ENCODE data around the gene PACS1.
"Not testable (repeated sequence)": the region's sequence is repeated elsewhere in the genome, so short reads cannot be mapped to it uniquely, and the experiment has no call there.

The PACS1 gene

GRCh38 chr11:66076561-66076960 is 6.5 kb downstream of the PACS1 start:
- no peak for DNase-seq (ENCODE audit: low spot score)

DNA sequence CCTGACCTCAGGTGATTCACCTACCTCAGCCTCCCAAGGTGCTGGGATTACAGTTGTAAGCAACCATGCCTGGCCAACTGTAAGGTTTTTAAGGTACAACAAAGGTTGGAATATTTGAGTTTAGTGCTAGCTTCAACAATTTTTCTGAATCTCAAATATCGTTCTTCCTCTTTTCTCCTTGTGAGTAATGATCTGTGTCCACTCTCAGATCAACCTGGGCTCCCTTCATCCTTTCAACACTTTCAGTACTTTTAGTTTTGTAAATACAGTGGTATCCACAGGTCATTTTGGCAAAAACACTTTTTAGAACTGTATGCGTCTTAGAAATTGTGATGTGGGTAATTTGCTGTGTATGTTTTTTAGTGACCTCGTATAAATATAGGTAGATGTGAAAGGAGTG is 7.9 kb downstream of the PACS1 start:
- DNase-seq (ENCODE audit: low spot score), result no peak

GRCh38 chr11:66078949-66079348 is 8.9 kb downstream of the PACS1 start:
- DNase-seq (ENCODE audit: low spot score), result not testable (repeated sequence)

- DNase-seq (ENCODE audit: low spot score), result no peak
Observed at GRCh38 chr11:66080055-66080817, 10.2 kb downstream of the PACS1 start.

DNA sequence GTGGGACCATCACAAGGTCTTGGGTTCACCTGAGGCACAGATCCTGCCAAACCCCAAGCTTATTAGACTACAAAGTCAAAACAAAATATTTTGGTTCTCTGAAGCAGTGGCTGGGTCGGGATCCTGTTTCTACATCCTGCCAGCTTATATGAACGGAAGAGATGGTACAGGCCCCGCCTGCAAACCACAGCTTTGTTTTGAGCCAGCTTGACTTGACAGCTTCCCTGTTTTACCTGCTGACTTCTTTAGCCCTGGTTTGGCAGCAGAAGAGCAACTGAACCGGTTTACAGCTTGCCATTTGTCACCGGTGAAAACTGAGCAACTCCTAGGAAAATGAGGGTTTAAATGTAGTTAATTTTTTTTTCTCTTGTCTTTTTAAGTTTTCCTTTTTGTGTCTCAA is 11.4 kb downstream of the PACS1 start:
- no peak for DNase-seq (ENCODE audit: low spot score)

DNA sequence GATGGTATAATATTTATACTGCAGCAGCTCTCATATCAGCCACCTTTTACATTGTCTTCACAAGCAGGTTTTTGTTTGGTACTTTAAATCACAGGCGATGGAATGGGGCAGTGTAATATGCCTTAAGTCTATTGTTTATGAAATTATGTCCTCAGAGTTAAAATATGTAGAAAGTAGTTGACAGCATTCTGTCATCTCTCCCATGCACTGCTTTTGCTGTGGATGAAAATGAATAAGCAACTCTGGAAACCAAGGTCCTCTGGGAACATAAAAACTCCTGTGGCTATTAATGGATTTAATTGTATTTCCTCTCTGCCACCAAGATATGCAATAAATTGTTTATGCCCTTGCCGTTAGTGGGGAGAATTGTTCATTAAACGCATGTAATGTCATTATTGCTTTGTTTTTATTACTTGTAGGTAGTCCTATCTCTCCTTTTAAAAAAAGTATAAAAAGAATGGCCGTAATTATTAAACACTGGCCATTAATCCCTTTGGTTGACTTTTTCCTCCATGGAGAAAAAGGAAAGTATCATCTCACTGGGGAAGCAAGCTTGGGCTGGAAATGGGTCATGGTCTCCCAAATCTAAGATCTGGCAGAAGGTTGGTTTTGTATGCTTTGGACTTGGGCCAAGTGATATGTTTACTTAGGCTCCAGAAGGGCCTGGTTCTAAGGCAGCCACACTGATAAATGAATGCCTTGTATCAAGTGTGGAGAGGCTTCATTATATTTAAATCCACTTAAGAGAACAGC is 13.1 kb downstream of the PACS1 start:
- no peak for DNase-seq (ENCODE audit: low spot score)

GRCh38 chr11:66083767-66084166 is 13.7 kb downstream of the PACS1 start:
- DNase-seq (ENCODE audit: low spot score), result no peak

- no peak for DNase-seq (ENCODE audit: low spot score)
Observed at GRCh38 chr11:66084821-66085475, 14.9 kb downstream of the PACS1 start.

- no peak for DNase-seq (ENCODE audit: low spot score)
Observed at GRCh38 chr11:66087148-66087908, 17.3 kb downstream of the PACS1 start.

GRCh38 chr11:66089067-66089466 is 19.0 kb downstream of the PACS1 start:
- no peak for DNase-seq (ENCODE audit: low spot score)

- no peak for DNase-seq (ENCODE audit: low spot score)
Observed at GRCh38 chr11:66090288-66090687, 20.2 kb downstream of the PACS1 start.

DNA sequence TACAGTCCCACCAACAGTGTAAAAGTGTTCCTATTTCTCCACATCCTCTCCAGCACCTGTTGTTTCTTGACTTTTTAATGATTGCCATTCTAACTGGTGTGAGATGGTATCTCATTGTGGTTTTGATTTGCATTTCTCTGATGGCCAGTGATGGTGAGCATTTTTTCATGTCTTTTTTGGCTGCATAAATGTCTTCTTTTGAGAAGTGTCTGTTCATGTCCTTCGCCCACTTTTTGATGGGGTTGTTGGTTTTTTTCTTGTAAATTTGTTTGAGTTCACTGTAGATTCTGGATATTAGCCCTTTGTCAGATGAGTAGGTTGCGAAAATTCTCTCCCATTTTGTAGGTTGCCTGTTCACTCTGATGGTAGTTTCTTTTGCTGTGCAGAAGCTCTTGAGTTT is 22.1 kb downstream of the PACS1 start:
- not testable (repeated sequence) for DNase-seq (ENCODE audit: low spot score)

GRCh38 chr11:66099746-66100145 is 29.7 kb downstream of the PACS1 start:
- not testable (repeated sequence) for DNase-seq (ENCODE audit: low spot score)

DNA sequence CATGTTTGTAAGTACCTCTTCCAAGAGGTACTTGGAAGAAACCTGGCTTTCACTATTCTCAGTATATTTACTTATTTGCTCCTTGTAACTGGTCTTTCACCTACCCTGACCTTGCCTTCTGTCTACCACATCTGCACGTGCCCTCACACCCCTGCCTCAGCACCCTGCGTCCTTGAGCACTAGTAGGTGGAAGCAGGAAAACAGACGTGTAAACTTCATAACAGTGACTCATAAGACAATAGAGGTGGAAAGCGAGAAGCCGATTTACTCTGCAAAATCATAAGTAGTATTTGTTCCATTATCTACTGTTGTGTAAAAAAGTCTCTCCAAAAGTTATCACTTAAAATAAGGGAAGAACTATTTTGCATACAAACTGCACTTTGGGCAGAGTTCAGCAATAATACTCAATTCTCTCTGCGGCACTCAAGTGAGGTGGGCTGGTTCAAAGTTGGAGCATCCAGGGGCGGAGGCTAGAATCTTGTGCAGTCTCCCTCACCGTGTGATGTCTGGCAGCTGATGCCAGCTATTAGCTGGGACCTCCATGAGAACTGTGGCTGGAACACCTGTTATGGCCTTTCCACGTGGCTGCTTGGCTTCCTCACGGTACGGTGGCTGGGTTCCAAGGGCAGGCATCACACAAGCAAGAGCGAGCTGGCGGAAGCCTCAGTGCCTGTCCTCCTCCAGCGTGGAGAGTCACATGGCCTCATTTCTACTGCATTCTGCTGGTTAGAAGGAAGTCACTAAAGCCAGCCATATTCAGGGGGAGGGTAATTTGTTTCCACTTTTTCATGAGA is 30.4 kb downstream of the PACS1 start:
- peak; percentile 70 for DNase-seq (ENCODE audit: low spot score)

GRCh38 chr11:66101066-66101464 is 31.0 kb downstream of the PACS1 start:
- no peak for DNase-seq (ENCODE audit: low spot score)

GRCh38 chr11:66104057-66104638 is 34.1 kb downstream of the PACS1 start:
- no peak for DNase-seq (ENCODE audit: low spot score)

DNA sequence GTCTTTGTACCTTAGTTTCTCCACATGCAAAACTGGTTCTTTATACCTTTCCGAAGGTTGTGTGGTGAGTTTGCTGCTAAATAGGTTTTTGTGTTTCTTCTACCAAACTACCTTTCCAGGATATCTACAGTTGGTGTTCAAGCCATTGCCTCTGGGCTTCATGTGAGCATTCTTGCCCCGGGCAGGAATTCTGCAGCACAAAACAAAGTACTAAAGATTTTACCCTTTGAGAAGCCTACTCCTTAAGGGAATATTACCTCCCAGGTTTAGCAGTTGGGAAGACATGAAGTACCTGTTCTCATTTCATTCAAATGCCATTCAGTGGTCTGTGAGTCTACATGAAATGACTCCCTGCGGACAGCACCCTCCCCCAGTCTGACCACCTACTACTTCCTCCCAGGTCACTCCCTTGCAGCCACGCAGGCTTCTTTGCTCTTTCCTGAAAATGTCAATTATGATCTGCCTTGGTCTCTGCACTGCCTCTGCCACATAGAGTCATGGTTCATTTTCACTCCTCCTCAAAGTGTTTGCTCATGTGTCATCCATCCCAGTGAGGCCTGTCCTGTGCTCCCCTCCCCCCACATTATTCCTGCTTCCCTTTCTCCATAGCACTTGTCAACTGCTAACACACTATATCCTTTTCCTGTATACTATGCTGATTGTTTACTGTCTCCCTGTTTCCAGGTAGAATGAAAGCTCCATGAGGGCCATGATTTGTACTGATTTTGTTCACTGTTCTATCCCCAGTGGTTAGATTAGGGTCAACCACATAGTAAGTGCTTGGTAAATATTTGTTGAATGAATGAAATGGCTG is 36.9 kb downstream of the PACS1 start:
- no peak for DNase-seq (ENCODE audit: low spot score)

GRCh38 chr11:66107600-66108510 is 37.8 kb downstream of the PACS1 start:
- no peak for DNase-seq (ENCODE audit: low spot score)

DNA sequence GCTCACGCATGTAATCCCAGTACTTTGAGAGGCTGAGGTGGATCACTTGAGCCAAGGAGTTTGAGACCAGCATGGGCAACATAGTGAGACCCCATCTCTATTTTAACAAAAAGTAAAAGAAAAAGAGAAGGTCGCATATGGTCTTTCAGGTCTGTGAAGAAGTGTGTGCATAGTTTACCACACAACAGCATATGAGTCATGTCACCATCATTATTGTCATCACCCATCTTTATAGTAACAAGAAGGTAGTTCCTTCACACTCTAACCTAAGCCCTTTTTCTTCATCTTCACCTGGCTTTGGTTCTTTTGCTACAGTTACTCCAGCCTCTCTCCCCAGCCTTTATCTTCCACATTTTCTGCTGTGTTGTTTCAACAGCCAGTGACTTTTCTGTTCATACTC is 39.2 kb downstream of the PACS1 start:
- DNase-seq (ENCODE audit: low spot score), result no peak

All from left forelimb (tissue), 1 donor.